ENCODE results near the gene STXBP1.

GRCh38 chr9:127739614-127740330, 127.7 kb downstream of the STXBP1 start:
- no peak for TF ChIP-seq GATAD2A (IDR thresholded peaks at IDR 0.05)
- TF ChIP-seq SIN3A (IDR thresholded peaks at IDR 0.05; ENCODE audit: borderline replicate concordance in 2 of 2, control insufficient read depth in 1 of 2, low read depth in 2 of 2, low read length in 2 of 2) = no peak
- TF ChIP-seq RNF2 (IDR thresholded peaks at IDR 0.05) = no peak
- TF ChIP-seq GMEB1 (CRISPR knock-in tag; IDR thresholded peaks at IDR 0.05) = no peak
- TF ChIP-seq FOXJ3 (CRISPR knock-in tag; IDR thresholded peaks at IDR 0.05) = no peak
- TF ChIP-seq CTCF (IDR thresholded peaks at IDR 0.05 in 2 of 3, conservative IDR thresholded peaks at IDR 0.05 in 1 of 3; ENCODE audit: insufficient read depth in 2 of 3, low read depth in 1 of 3, low read length in 3 of 3) = no peak
- no peak for TF ChIP-seq IRF2 (CRISPR knock-in tag; IDR thresholded peaks at IDR 0.05)
- TF ChIP-seq CEBPB (tag; IDR thresholded peaks at IDR 0.05) = no peak
- no peak for TF ChIP-seq ETV5 (CRISPR knock-in tag; IDR thresholded peaks at IDR 0.05; ENCODE audit: low read depth)
- no peak for TF ChIP-seq MAX (CRISPR knock-in tag; IDR thresholded peaks at IDR 0.05)
- TF ChIP-seq POLR3G (IDR thresholded peaks at IDR 0.05; ENCODE audit: extremely low read depth, insufficient read length, insufficient replicate concordance) = no peak
- no peak for TF ChIP-seq ZNF12 (CRISPR knock-in tag; IDR thresholded peaks at IDR 0.05)
- no peak for TF ChIP-seq NUFIP1 (IDR thresholded peaks at IDR 0.05; ENCODE audit: partially characterized antibody)
- TF ChIP-seq TARDBP (IDR thresholded peaks at IDR 0.05) = no peak

Measured in K562 (cell line).